Ovary (tissue), 9 donors: ENCODE data around the gene STIL. TPM values are rescaled to one million over a fixed set of nuclear protein-coding genes. Genes with fewer than 3 reads are reported as not detected.

Experiments used
- DNase-seq, 5 donors: peaks; one replicate each; pipeline ENCODE4 v3.0.0-alpha.2; 2019 to 2020
- H3K27ac ChIP-seq, 2 donors: fragments of 200-600 bp; one replicate each; pipeline versions ENCODE4 v1.5.1 to v1.8.0; 2019 to 2022
- H3K27me3 ChIP-seq: fragments of 200-600 bp; one replicate; pipeline ENCODE4 v1.8.0; 2022
- H3K36me3 ChIP-seq: fragments of 200-600 bp; sonication (generic); one replicate; pipeline ENCODE4 v1.5.1; 2019
- H3K4me1 ChIP-seq: one replicate; pipeline ENCODE4 v1.8.1; 2013; ENCODE audit warnings: mild to moderate bottlenecking, moderate library complexity; ENCODE audit not compliant: insufficient read depth
- H3K4me3 ChIP-seq: fragments of 200-600 bp; sonication (generic); one replicate; pipeline ENCODE4 v1.5.1; 2017
- H3K9me3 ChIP-seq, 2 donors: fragments of 200-600 bp in 1 of 2; sonication (generic) in 1 of 2; one replicate each; pipeline versions ENCODE4 v1.5.1 to v1.8.1; 2013 to 2019; ENCODE audit warnings: mild to moderate bottlenecking in 1 of 2, moderate library complexity in 1 of 2
- EP300 ChIP-seq: sonication (generic); formaldehyde crosslinking; IDR thresholded peaks from one replicate; pipeline ENCODE4 v1.6.1; 2017; ENCODE audit warnings: antibody characterized with exemption
- POLR2A ChIP-seq: fragments of 450-650 bp; IDR thresholded peaks from one replicate; pipeline ENCODE4 v1.6.1; 2017; ENCODE audit warnings: antibody characterized with exemption, mild to moderate bottlenecking, moderate library complexity
- WGBS, 3 donors: extraction: QIAGEN DNeasy Blood & Tissue Kit in 1 of 3; methylation state at CpG; one replicate each; pipeline versions ENCODE4 v1.1.5 to v1.1.7; 2013 to 2017; 5-methylcytosine and 5-hydroxymethylcytosine counted together
- intact Hi-C, 4 donors: fragments of 100-400 bp; cut with DNase I; formaldehyde crosslinking; loops; one replicate each; pipeline versions ENCODE4 v1.11.0 to v1.15.1; 2022 to 2023
- polyA plus RNA-seq, 2 donors: library from polyadenylated mRNA; stranded (reverse); fragments of 200-250 nt in 1 of 2; fragments of 350-450 nt in 1 of 2; fragmentation: Illumina TruSeq in 1 of 2; extraction: RNeasy Lipid Tissue Mini Kit (QIAGEN cat#74804) in 1 of 2; gene quantifications; one replicate each; pipeline ENCODE4 v1.2.3, GENCODE V29; 2013 to 2014
- total RNA-seq, 7 donors: library from RNA; depleted of rRNA in 2 of 7; stranded (reverse); fragments of >200 nt in 2 of 7; fragmentation: NEBNext Ultra II Directional in 3 of 7; extraction: Animal tissue kit (Norgen Biotek cat#: 25700) in 3 of 7; gene quantifications; one replicate each; pipeline versions ENCODE4 v1.1.0 to v1.2.4, GENCODE V29; 2016 to 2023
- TF ChIP-seq, protein P1 (sequence below), 3 donors: fragments of 450-650 bp in 2 of 3; fragments of 200-600 bp in 1 of 3; IDR thresholded peaks; one replicate each; pipeline versions ENCODE4 v1.5.1 to v1.8.0; 2016 to 2022; ENCODE audit warnings: antibody characterized with exemption in 3 of 3, mild to moderate bottlenecking in 1 of 3
- donor health status: DM: no; HTN: no; CAD: no; lungs with moderate emphysema.
- donor health status: DM: no; HTN: no; CAD: no.
- donor health status: Bipolar disorder and iron deficiency.
- donor health status: DM: yes; HTN: yes; CAD: no.
- donor health status: DM: no; HTN: no; CAD: no.
- donor health status: DM: yes; HTN: yes; CAD: no.

The STIL gene
- total and polyA plus RNA-seq, 9 donors, result 0.60 to 2.3 (median 1.0) TPM

DNA sequence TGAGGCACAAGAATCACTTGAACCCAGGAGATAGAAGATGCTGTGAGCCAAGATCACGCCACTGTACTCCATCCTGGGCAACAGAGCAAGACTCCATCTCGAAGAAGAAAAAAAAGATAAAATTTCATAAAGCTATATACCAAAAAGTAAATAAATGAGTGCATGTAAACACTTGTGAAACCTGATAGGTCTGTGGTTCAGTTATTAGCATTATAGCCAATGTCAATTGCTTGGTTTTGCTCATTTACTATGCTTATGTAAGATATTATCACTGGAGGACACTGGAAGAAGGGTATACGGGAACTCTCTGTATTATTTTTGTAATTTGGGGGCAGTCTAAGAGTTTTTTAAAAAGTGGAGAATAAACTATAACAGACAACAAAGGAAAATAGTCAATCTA, 64.2 kb downstream of the STIL start:
- Histone ChIP-seq H3K4me1 (no peaks in the 10 kb centered on the region), H3K36me3 (no peaks in the 10 kb centered on the region), H3K27ac (no peak overlapping the region), H3K27me3 (no peaks in the 10 kb centered on the region), H3K9me3 (no peaks in the 10 kb centered on the region), H3K4me3 (no peak overlapping the region)
- intact Hi-C loops, result no loop called here
- 90 to 94% (median 92%) methylated on average over 3 of the region's 3 CpGs for WGBS, 3 donors
- DNase-seq, result no peak
- TF ChIP-seq, protein P1, sequence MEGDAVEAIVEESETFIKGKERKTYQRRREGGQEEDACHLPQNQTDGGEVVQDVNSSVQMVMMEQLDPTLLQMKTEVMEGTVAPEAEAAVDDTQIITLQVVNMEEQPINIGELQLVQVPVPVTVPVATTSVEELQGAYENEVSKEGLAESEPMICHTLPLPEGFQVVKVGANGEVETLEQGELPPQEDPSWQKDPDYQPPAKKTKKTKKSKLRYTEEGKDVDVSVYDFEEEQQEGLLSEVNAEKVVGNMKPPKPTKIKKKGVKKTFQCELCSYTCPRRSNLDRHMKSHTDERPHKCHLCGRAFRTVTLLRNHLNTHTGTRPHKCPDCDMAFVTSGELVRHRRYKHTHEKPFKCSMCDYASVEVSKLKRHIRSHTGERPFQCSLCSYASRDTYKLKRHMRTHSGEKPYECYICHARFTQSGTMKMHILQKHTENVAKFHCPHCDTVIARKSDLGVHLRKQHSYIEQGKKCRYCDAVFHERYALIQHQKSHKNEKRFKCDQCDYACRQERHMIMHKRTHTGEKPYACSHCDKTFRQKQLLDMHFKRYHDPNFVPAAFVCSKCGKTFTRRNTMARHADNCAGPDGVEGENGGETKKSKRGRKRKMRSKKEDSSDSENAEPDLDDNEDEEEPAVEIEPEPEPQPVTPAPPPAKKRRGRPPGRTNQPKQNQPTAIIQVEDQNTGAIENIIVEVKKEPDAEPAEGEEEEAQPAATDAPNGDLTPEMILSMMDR (IDR thresholded peaks at IDR 0.05), result no peak
- TF ChIP-seq EP300, result no peak
- no peak for TF ChIP-seq POLR2A

DNA sequence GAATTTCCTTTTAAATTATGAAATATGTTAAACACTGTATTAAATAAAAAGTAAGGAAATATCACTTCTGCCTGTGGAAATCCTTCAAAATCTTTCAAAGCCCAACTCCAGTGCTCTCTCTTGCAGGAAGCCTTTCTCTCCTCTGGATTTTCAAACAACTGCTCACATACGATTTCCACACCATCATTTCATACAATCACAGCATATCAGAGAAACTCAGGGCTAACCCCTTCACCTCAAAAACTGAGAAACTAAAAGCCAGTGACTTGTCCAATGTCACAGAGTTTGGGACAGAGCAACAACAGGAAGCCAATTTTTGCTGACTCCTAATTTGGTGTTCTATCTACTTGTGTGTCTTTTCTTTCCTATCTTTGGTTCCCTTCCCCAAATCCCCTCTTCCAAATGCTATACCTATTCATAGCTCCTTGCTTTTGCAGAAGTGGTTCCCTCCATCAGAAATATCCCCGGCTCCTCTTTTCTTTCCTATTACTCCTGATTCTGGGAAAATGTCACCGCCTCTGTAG, 69.5 kb downstream of the STIL start:
- intact Hi-C loops, result no loop called here
- no peak for DNase-seq
- H3K4me1 ChIP-seq, result no peaks in the 10 kb centered on the region
- no peak overlapping the region for H3K4me3 ChIP-seq
- no peaks in the 10 kb centered on the region for H3K27me3 ChIP-seq
- no peaks in the 10 kb centered on the region for H3K36me3 ChIP-seq
- H3K9me3 ChIP-seq, result no peaks in the 10 kb centered on the region
- H3K27ac ChIP-seq, result no peak overlapping the region
- TF ChIP-seq EP300, result no peak
- TF ChIP-seq, protein P1 (IDR thresholded peaks at IDR 0.05), result no peak
- no peak for TF ChIP-seq POLR2A
- WGBS, 3 donors, result 55 to 82% (median 75%) methylated on average over 3 of the region's 3 CpGs

DNA sequence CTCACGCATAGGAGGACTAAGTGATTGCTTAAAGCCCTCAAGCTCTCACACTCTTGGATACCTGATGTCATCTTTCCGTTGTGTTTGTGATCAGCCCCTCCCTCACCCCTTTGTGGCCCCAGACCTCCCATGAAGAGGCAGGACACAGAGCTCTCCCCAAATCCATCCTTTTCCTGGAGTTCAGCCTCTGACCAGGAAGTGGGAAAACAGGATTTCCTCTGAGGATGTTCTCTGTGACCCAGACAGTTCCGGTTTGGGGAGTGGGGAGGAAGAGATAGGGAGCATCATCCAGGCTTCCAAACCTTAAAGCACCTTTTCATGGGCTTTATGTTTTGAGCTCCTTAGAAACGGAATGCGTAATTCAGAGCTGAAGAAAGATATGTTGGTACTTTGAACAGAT, 70.0 kb downstream of the STIL start:
- no peak for DNase-seq
- Histone ChIP-seq H3K4me3 (no peak overlapping the region), H3K36me3 (no peaks in the 10 kb centered on the region), H3K9me3 (no peaks in the 10 kb centered on the region), H3K4me1 (no peaks in the 10 kb centered on the region), H3K27ac (no peak overlapping the region), H3K27me3 (no peaks in the 10 kb centered on the region)
- 49 to 51% (median 50%) methylated on average over 5 of the region's 5 CpGs for WGBS, 3 donors
- intact Hi-C loops, result no loop called here
- TF ChIP-seq POLR2A (no peak), EP300 (no peak)
- TF ChIP-seq, protein P1 (IDR thresholded peaks at IDR 0.05), result no peak

DNA sequence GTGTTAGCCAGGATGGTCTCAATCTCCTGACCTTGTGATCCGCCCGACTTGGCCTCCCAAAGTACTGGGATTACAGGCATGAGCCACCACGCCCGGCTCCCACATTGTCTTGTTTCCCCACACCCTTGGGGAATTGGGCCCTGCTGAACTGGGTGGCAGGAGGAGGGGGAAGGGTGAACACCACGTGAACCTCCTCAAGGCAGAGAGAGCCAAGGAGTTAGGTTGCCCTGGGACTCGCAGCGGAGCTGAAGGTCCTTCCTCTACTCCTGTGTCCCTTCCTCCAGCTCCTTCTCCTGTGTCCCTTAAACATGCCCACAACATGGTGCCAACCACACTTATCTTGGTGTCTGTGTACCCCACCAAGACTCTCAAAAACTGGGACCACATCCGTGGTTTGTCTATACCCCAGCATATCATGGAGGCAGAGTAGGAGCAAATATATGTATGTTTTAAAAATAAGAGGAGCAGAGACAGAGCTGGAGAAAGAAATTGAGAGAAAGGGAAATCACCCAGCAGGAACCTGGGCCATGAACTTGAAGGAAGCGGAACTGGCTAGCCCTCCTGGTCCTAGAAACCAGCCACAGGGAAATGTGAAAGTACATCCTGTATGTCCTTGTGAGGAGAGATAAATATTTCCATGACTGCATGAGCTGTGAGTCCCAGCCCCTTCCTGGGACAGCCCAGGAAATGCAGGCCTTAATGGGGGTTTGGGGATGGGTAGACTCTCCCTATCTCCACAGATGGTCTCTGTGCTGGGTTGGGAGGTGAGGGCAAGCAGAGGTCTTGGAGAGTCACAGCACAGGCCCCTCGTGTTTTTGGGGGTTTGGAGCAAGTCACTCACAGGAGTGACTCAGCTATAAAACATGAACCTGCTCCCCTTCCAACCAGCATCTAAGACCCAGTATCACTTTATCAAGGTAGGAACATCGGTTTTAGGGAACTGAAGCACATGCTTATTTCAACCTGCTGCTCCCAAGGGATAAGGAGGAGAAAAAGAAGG, 72.5 kb downstream of the STIL start:
- Histone ChIP-seq H3K9me3 (no peaks in the 10 kb centered on the region), H3K4me3 (no peak overlapping the region), H3K27ac (no peak overlapping the region), H3K36me3 (no peaks in the 10 kb centered on the region), H3K27me3 (no peaks in the 10 kb centered on the region), H3K4me1 (no peaks in the 10 kb centered on the region)
- WGBS, 3 donors, result 71 to 82% (median 77%) methylated on average over 11 of the region's 11 CpGs
- DNase-seq, result no peak
- TF ChIP-seq EP300 (no peak), POLR2A (no peak)
- TF ChIP-seq, protein P1 (IDR thresholded peaks at IDR 0.05), result no peak
- intact Hi-C loops, result no loop called here
